ENCODE measurements around the gene ZNF605.
"Not testable (repeated sequence)": the region's sequence is repeated elsewhere in the genome, so short reads cannot be mapped to it uniquely, and the experiment has no call there.

The ZNF605 gene

DNA sequence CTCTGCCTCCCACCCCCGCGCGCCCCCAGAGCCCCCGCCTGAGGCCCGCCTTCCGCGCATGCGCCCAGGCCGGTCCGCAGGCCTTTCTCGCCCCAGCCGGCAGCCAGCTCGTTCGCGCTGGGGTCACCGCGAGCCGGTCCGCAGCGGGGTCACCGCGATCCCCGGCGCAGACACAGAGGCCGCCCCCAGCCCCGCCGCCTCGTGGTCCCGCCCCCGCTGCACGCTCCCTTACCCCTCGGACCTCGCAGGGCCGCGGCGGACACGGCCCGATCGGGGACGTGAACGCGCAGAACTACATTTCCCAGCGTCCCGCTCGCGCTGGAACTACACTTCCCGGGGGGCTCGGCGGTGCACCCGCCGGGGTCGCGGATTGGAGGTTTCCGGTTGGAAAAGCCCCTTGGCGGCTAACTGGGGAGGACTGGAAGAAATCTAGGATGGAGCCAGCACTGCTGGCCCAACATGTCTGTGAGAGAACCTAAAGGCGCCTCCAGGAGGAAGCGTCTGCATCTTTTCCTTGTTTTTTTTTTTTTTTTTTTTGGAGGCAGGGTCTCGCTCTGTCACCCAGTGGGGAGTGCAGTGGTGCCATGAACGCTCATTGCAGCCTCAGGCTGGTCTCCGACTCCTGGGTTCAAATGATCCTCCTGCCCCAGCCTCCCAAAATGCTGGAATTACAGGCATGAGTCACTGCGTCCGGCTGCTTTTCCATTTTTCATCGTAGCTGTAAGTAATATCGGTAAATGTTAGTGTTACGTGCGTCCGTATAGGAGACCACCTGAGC, at the start of gene ZNF605:
Gene ZNF605 (minus strand): TSS at position 296 of the 778 bp plus-strand sequence. CDS start 10,671 bp downstream, outside the sequence.
- peak; percentile 97 for DNase-seq (ENCODE audit: low spot score)

GRCh38 chr12:132998741-132999140, 42.6 kb upstream of the ZNF605 start:
- no peak for DNase-seq (ENCODE audit: low spot score)

DNA sequence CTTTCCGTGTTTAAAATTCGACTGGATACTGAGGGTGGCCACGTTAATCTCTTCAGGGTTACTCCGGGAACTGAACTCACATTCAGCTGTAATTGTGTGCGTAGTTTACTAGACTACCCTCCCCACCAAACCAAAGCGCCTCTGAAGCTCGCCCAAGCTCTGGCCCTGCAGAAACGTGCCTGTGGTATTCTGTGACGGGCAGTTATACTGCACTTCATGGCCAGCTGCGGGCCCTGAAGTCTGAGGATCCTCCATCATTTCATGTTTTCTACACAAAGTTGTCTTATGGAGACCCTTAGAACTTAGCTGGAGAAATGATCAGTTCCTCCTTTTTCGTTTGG, 30.7 kb upstream of the ZNF605 start:
- no peak for DNase-seq (ENCODE audit: low spot score)

DNA sequence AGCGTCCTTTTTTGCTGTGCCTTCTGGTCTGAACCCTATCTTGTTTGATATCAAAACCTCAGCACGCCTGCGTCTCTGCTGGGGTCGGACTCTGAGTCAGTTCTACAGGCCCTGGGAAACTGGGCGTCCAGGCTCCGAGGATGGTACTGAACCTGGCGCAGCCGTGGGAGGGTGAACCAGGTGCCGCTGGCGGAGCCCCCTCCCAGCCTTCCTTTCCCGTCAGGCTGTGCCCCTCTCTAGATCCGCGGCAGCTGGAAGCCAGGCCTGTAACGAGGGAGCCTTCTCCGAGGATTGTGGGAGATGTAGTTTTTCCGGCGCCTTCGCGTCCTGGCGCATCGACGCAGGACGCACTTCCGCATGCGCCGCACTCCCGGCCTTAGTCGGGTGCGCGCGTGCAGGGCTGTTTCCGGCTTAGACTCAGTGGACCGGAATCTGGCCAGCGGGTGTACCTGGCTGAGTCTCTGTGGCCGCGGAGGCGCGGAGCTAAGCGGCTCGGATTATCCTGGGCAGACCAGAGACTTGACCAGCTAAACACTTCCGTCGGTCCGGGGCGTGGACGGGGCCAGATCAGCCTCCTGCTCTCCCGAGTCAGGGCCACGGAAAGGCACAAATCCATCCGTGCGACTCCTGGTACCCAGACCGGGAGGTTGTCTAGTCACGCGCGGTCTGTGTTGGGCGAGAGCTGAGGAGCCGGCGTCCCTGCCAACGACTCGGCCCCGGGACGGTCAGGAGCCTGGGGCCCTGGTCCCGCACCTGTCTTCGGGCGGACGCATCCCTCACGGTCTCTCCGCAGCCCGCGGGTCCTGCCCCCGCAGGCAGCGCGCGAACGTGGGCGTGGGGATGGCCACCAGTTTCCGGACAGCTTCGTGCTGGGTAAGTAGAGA, 30.1 kb upstream of the ZNF605 start, which contains the start of gene ZNF26:
Gene ZNF26 (plus strand): TSS at position 367 of the 884 bp plus-strand sequence. CDS start 474 bp downstream, at position 841.
- DNase-seq (ENCODE audit: low spot score): peak; percentile 96

DNA sequence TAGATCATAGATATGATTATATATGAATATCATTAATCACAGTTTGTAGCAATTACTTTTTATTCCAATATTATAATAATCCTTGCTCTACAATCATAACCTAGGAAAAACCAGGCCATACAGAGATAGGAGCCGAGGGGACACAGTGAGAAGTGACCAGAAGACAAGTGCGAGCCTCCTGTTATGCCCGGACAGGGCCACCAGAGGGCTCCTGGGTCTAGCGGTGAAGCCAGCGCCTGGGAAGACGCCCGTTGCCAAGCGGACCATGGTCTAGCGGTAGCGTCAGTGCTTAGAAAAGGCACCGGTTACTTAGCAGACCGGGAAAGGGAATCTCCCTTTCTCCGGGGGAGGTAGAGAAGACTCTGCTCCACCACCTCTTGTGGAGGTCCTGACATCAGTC, 20.8 kb upstream of the ZNF605 start:
- DNase-seq (ENCODE audit: low spot score): not testable (repeated sequence)

DNA sequence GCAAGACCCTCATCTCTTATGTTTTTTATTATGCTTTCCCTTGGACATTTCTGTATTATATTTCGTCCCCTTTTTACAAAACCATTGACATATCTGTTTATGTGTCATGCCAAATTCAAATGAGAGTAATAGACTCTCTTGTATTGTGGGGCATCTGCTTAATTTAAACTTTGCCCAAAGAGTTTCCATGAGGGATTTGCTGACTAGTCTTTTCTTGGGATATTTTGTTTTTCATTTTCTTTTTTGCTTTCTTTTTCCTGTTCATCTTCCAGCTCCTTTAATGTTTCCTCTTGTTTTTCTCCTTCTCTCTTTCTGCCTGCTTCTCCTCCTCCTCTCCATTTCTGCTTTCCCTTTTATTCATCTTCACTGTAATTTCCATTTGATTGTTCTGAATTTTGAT, 16.3 kb upstream of the ZNF605 start:
- no peak for DNase-seq (ENCODE audit: low spot score)

GRCh38 chr12:132967736-132968135, 11.6 kb upstream of the ZNF605 start:
- DNase-seq (ENCODE audit: low spot score): no peak

DNA sequence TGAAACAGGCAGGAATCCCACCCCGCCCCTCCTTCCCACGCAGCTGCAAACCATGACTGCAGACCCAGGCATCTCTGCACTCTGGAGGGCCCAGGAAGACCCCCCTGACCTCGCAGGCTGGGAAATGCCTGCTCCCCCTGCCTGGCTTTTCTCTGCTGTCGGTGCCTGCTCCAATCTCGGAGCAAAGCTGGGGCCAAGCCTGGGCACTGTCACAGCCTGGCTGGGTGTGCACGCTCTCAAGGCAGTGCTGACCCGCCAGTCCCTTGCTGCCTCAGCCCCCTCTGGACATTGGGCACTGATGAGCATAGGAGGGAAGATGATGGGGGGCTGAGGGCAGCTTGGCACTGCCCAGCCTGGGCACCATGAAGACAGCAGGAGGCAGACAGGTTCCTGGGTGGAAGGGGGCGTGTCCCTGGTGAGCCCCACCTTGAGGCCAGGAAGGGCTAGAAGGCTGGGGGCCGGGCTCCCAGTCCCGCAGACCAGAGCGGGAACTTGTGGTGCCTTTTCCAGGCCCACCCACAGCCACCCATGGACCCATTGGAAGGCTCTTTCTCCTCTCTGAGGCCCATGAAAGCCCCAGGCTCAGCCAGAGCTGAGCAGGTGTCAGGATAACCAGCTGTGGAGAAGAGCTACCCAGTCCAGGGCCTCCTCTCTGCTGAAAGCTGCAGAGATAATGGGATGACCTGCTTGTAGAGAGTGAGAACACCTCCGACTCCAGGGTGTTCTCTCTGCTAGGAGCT, 10.7 kb upstream of the ZNF605 start:
- no peak for DNase-seq (ENCODE audit: low spot score)

GRCh38 chr12:132965796-132966195, 9.7 kb upstream of the ZNF605 start:
- DNase-seq (ENCODE audit: low spot score): no peak

GRCh38 chr12:132963947-132964346, 7.8 kb upstream of the ZNF605 start:
- DNase-seq (ENCODE audit: low spot score): not testable (repeated sequence)

GRCh38 chr12:132961790-132962189, 5.7 kb upstream of the ZNF605 start:
- not testable (repeated sequence) for DNase-seq (ENCODE audit: low spot score)

DNA sequence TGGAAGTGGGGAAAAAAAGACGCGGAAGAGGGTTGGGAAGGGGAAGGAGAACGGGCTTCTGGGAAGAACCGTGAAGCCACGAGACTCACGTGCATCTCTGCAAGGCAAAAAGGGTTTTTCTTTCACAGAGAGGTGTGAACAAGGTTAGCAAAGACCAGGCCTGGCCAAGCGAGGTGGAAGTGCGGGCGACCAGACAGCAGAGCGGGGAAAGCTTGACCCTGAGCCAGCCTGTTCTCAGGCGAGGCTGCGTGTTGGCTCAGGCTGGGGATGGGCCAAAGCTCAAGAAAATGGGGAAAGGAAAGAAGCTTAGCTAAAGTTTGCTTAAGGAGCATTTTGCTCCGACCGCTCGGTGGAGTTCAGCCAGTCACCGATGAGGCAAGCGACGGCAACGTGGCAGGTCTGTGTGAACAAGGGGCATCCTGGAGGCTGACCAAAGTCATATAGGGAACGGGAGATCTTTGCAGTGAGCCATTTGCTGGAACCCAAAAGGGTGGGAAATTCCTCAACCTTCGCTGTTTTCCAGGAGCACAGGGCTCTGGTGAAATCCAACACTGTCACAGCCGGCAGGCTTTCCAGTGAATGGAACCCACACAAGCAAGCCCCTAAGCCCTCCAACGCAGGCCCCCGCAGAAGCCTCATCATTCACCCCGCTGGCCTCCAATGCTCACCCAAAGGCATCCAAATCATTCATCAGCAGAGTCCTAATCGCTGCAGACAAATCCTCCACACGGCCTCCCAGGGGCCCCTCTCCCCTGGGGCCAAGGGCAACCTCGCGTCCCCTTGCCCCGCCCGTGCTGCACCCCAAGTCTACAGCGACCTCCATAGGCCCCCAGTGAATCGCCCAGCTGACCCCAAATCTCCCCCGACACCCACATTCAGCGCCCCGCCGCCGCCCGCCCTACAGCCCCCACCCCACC, 754 bp downstream of the ZNF605 start:
- DNase-seq (ENCODE audit: low spot score): peak; percentile 67

DNA sequence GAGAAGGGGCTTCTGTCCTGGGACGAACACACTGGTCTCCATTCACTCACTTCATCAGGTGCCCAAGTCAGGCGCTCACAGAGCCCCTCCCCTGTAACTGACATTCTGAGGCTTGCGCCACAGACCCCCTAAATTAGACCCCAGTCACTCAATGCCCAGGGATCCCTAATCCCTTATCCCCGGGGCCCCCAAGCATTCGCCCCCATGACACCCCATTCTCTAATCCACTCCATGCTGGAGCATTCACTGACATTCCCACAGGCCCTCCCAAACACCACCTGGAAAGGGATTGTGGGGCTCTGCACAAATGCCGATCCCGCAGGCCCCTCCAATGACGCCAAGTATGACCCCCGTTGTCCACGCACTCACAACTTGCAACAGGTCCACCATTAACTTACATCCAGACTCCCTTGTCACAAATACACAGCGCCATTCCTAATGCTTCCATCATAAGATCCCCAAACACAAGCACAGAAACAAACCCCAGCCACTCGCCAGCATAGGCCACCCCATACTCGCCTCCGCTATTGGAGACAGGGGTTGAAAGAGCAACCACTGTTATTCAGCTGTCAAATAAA, 1.5 kb downstream of the ZNF605 start:
- no peak for DNase-seq (ENCODE audit: low spot score)

GRCh38 chr12:132953771-132954170, 2.3 kb downstream of the ZNF605 start:
- no peak for DNase-seq (ENCODE audit: low spot score)

- DNase-seq (ENCODE audit: low spot score): no peak
Observed at GRCh38 chr12:132953163-132953425, 3.0 kb downstream of the ZNF605 start.

DNA sequence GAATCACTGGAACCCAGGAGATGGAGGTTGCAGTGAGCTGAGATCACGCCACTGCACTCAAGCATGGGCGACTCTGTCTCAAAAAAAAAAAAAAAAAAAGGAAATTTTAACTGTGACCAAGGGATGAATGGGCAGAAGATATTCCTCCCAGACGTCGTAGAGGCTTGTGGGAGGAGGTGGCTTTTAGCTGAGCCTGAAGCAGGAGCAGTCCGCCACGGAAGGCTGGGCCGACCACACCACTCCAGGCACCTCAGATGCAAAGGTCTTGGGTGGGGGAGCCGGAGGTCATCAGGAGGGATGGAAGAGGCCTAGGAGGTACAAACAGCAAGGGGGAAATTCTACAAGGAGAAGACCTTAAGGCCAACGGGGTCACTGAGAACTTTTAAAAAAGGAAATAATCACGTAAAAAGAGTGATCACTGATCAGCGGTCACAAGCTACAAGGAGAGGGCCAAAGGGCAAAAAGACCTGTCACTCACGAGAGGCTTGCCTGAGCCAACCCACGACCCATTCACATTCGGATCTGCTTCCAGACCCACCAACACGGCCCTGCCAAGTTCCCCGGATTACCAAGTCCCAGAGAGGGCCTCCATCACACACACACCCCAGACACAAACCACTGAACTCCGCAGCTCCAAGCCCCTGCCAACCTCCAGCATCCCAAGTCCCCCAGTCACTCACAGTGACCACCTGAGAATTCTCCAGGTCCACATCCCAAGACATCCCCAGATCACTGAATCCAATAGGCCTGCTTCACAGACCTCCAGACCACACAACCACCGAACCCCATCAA, 3.5 kb downstream of the ZNF605 start:
- DNase-seq (ENCODE audit: low spot score): no peak

- no peak for DNase-seq (ENCODE audit: low spot score)
Observed at GRCh38 chr12:132951649-132952048, 4.5 kb downstream of the ZNF605 start.

DNA sequence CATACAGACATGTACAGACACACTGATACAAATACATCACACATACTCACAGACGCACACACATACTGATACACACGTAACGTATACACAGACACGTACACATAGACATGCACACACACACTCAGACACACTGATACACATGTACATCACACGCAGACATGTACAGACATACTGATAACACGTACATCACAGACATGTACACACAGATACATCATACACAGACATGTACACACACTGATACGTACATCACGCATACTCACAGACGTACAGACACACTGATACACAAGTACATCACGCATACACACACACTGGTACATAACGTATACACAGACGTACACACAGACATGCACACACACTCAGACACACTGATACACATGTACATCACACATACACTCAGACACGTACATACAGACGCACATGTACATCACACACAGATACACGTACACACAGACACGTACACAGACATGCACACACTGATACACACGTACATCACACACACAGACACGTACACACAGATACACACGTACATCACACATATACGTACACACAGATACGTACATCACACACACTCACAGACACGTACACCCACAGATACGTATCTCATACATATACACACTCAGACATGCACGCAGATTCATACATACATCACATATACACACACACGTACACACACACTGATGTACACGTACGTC, 5.1 kb downstream of the ZNF605 start:
- no peak for DNase-seq (ENCODE audit: low spot score)

DNA sequence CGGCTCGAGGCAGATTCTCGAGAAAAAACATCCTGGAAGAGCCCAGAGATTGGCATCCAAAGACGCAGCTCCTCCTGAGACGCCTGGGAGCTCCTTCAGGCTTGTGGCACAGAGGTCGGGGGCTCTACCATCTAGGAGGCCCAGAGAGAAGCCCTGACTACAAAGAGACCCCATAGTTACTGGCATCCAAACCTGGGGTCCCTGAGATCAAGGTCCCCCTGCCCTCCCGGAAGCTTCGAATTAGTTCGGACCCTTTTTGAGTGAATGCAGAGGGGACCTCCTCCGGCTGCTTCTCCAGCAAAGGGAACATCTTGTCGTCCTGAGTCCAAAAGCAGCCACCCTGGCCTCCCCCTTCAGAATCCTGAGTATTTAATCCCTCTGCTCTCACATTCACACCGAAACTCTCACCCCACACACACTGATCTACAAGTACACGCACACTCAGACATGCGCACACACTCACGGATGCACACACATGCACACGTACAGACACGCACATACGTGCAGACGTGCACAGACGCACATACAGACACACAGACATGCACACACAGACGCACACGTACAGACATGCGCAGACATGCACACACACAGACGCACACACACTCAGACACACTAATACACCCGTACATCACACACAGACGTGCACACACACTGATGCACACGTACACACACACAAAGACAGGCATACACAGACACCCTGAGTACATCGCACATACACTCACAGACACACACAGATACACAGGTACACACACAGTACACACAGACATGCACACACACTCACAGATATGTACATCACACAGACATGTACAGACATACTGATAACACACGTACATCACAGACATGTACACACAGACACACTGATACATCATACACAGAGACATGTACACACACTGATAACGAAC, 5.9 kb downstream of the ZNF605 start:
- no peak for DNase-seq (ENCODE audit: low spot score)

Measured in GM03348 (cell line).